T-helper 17 cell (primary cell): ENCODE results near the gene MOGAT1. TPM values are rescaled to one million over a fixed set of nuclear protein-coding genes. Genes with fewer than 3 reads are reported as not detected.

Experiments used
- ATAC-seq: fragments of 150-1000 bp; cut with Tn5 transposase; 2 replicates; pipeline ENCODE4 v1.10.0; 2021; ENCODE audit warnings: mild to moderate bottlenecking, moderate library complexity
- DNase-seq, 3 donors: peaks; one replicate each; pipeline versions ENCODE4 v3.0.0 to v3.0.0-alpha.2; 2020 to 2021
- H3K9me3 ChIP-seq: one replicate; pipeline ENCODE4 v1.7.0; 2013; ENCODE audit warnings: low read length, mild to moderate bottlenecking; ENCODE audit not compliant: control insufficient read depth, poor library complexity, severe bottlenecking
- H3K27ac Mint-ChIP-seq: one replicate; pipeline ENCODE4 v1.8.0; 2022; ENCODE audit warnings: mild to moderate bottlenecking, moderate library complexity, mixed read lengths
- H3K27me3 Mint-ChIP-seq: one replicate; pipeline ENCODE4 v1.8.0; 2022; ENCODE audit warnings: mixed read lengths
- H3K36me3 Mint-ChIP-seq: one replicate; pipeline ENCODE4 v1.8.0; 2022; ENCODE audit warnings: low read depth, mixed read lengths
- H3K4me1 Mint-ChIP-seq: one replicate; pipeline ENCODE4 v1.8.0; 2022; ENCODE audit warnings: mild to moderate bottlenecking, mixed read lengths
- H3K4me3 Mint-ChIP-seq: one replicate; pipeline ENCODE4 v1.8.0; 2022; ENCODE audit warnings: mild to moderate bottlenecking, moderate library complexity, mixed read lengths
- total RNA-seq, 4 donors: library from RNA in 2 of 4; stranded (reverse) in 2 of 4; gene quantifications; one replicate each; pipeline ENCODE4 v1.2.3 and lab custom pipeline; 2022 to 2026

The MOGAT1 gene, protein sequence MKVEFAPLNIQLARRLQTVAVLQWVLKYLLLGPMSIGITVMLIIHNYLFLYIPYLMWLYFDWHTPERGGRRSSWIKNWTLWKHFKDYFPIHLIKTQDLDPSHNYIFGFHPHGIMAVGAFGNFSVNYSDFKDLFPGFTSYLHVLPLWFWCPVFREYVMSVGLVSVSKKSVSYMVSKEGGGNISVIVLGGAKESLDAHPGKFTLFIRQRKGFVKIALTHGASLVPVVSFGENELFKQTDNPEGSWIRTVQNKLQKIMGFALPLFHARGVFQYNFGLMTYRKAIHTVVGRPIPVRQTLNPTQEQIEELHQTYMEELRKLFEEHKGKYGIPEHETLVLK
- total RNA-seq (not detected), total RNA-seq (lab: John Stamatoyannopoulos, UW) (0 to 0.08 reads per million in 2 donors)

DNA sequence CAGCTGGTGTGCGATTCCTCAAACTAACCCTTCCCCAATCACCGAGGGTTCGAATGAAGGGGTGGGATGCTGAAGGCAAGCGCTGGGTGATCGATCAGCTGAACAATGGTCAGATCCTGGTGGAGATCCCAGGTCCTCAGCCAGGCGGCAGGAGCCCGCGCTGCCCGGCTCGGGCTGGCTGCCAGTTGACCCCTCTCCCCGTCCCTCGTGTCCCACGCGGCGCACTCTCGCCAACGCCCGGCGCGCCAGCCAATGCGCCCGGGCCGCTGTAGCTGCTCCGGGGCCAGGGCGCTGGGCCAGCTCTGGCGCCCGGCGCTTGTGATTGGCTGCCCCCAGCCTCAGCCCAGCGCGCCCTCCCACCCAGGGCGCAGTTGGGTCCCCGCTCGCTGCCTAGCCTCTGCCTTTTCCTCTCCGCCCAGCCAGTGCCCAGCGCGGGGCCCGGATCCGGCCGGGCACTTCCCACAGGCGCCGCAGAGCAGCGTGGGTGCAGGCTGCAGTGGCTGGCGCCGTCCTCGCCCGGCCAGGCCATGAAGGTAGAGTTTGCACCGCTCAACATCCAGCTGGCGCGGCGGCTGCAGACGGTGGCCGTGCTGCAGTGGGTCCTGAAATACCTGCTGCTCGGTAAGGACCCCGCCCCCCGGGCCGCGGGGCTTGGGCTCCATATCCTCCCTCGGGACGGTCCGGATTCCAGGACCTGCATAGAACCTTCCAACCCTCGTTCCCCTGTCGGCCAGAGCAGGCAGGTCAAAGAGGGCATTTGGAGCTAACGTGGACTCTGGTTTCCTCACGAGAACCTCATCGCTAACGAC, at the start of gene MOGAT1:
Gene MOGAT1, plus strand, starts transcription at position 400 of the 809 bp plus-strand sequence. Its CDS starts 128 bp downstream, at position 528.
- Mint-ChIP-seq H3K4me3 (peak within 1 kb of the TSS; percentile 76), H3K36me3 (no peaks in the 10 kb centered on the region), H3K4me1 (peaks cover 11% of the 10 kb centered on the region), H3K27me3 (peaks cover 82% of the 10 kb centered on the region), H3K27ac (no peak within 1 kb of the TSS)
- ATAC-seq = peak; percentile 44
- DNase-seq = no peak
- H3K9me3 ChIP-seq = no peaks in the 10 kb centered on the region

DNA sequence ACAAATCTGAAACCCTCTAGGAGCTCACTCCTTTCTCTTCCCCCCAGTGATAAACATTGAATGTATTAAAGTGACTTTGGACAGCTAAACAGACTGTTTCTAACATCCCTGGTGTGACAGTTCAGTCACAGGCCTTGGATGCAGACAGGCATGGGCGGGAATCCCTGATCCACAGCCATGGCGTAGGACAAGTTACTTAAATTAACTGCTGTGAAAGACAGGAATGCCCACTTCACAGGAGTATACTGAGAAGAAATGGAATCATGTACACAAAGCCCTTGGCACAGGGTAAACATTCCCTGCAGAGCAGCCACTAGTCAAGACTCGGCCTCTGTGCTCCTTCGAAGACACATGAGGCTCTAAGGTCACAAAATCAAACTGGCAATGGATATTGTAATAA, 49.6 kb upstream of the MOGAT1 start:
- H3K27ac Mint-ChIP-seq = peak overlapping the region; percentile 32
- no peaks in the 10 kb centered on the region for H3K9me3 ChIP-seq
- DNase-seq = no peak
- H3K4me1 Mint-ChIP-seq = peaks cover 2% of the 10 kb centered on the region
- ATAC-seq = no peak
- no peak overlapping the region for H3K4me3 Mint-ChIP-seq
- H3K36me3 Mint-ChIP-seq = peaks cover 9% of the 10 kb centered on the region
- no peaks in the 10 kb centered on the region for H3K27me3 Mint-ChIP-seq

DNA sequence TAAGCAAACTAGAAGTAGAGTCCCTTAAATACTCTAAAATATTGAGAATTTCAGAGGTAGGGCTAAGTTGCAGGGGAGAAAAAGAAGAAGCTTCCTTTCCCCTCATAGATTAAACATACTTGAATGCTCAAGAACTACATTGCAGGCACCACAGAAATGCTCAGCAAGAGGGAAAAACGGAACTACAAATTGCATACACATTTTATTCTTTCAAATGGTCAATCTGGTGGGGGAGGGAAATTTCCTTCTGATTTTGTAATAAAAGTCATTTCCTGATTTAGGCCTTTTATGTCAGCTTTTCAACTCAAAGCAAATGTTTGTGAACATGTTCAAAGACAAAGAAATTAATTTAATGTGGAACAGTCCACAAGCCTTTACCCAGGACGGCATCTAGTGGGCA, 48.5 kb upstream of the MOGAT1 start:
- no peak overlapping the region for H3K27ac Mint-ChIP-seq
- DNase-seq (no peak), ATAC-seq (no peak)
- H3K4me3 Mint-ChIP-seq = no peak overlapping the region
- peaks cover 14% of the 10 kb centered on the region for H3K36me3 Mint-ChIP-seq
- no peaks in the 10 kb centered on the region for H3K9me3 ChIP-seq
- H3K27me3 Mint-ChIP-seq = no peaks in the 10 kb centered on the region
- H3K4me1 Mint-ChIP-seq = peaks cover 2% of the 10 kb centered on the region

DNA sequence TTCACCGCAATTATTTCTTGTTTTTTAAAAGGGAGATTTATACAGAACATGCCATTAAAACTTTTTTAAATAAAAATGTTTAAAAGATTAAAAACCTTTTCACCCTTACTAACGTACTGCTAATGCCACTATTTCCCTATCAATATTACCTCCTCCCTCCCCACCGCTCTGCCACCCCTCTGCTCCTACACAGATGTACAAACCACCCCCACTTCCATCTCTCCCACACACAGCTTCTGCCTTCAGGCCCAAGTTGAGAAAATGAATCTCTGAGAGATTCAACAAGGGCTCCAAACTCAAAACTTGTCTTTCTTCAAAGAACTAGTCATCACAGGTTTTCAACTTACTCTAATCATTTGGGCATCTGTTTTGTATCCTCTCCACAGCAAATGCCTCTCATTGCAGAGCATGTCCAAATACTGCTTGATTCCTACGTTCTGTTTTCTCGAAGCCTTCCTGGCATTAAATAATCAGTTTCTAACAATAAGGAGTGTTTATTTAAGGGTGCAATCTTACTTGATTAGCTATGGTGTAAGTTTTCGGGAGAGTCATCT, 47.6 kb upstream of the MOGAT1 start:
- ATAC-seq (no peak), DNase-seq (no peak)
- no peak overlapping the region for H3K4me3 Mint-ChIP-seq
- peaks cover 2% of the 10 kb centered on the region for H3K4me1 Mint-ChIP-seq
- no peak overlapping the region for H3K27ac Mint-ChIP-seq
- H3K36me3 Mint-ChIP-seq = peaks cover 14% of the 10 kb centered on the region
- no peaks in the 10 kb centered on the region for H3K9me3 ChIP-seq
- H3K27me3 Mint-ChIP-seq = no peaks in the 10 kb centered on the region

DNA sequence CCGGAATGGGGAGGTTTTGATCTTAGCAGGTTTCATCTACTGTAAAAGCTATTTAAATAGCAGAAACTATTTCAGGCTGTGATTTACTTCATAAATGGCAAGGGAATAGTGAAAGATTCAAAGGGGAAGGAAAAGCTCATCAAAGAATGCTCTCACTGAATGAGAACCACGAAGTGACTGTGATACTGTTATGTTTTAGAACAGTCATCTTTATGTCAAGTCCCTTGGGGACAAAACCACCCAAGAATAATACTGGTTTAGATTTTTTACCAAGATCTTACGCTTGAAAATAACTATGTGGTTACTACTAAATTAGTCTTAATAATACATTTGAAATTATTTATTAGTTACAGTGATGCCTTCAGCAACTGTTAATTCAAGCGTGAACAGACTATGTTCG, 43.7 kb upstream of the MOGAT1 start:
- ATAC-seq = no peak
- Mint-ChIP-seq H3K4me1 (no peaks in the 10 kb centered on the region), H3K36me3 (peaks cover 13% of the 10 kb centered on the region), H3K4me3 (no peak overlapping the region), H3K27ac (no peak overlapping the region), H3K27me3 (no peaks in the 10 kb centered on the region)
- H3K9me3 ChIP-seq = no peaks in the 10 kb centered on the region
- DNase-seq = no peak

DNA sequence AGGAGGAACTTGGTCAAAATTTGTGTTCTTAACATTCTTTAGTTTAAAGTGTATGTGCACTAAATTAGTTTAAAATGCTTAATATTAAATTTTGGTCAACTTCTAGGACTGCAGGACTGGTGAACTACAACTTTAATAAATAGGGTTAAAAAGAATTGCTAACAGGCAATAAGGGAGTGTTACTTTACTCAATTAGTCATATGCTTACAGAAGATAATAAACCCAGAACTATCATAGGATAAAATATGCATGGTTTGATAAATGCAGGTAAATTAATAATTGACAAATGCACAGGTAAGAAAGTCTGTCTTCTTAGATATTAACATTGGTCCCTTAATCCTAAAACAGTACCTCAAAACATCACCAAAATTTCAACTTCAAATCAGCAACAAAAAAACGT, 36.2 kb upstream of the MOGAT1 start:
- ATAC-seq (no peak), DNase-seq (no peak)
- Mint-ChIP-seq H3K36me3 (peaks cover 18% of the 10 kb centered on the region), H3K4me3 (no peak overlapping the region), H3K27ac (no peak overlapping the region), H3K27me3 (no peaks in the 10 kb centered on the region), H3K4me1 (no peaks in the 10 kb centered on the region)
- H3K9me3 ChIP-seq = no peaks in the 10 kb centered on the region

DNA sequence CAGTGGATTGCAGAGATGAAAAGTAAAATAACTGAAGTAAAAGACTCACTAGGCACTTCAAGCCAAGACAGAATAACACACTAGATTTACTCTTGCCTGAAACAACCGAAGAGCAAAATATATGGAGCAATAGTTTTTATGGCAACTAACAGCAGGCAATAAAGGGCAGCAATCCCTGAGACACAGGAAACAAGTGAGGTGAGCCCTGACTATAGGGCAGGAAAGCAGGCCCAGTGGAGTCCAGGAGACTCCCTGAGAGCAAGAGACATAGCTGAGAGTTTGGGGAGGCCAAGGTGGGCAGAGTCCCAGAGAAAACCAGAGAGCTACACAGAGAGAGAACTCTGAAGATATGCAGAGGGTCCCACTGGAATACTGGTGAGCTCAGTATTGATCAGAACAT, 34.4 kb upstream of the MOGAT1 start:
- ATAC-seq = no peak
- no peak for DNase-seq
- Mint-ChIP-seq H3K4me1 (no peaks in the 10 kb centered on the region), H3K36me3 (peaks cover 21% of the 10 kb centered on the region), H3K4me3 (no peak overlapping the region), H3K27me3 (no peaks in the 10 kb centered on the region), H3K27ac (no peak overlapping the region)
- H3K9me3 ChIP-seq = no peaks in the 10 kb centered on the region

DNA sequence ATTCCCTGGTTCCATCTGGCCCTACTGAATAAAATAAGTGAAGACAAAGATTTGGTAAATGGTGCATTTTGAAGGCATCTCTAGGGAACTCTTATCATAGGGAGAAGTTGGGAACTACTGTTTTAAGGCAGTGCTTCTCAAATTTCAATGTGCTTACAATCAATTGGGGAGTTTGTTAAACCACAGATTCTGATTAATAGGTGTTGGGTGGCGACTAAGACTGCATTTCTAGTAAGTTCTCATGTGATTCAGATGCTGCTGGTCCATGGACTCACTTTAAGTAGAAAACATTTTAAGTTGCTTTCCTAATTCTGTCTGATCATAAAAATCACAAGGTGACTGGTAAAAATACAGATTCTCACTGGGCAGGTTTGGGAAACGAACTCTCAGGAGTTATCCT, 30.1 kb upstream of the MOGAT1 start:
- Mint-ChIP-seq H3K36me3 (peaks cover 22% of the 10 kb centered on the region), H3K4me3 (no peak overlapping the region), H3K27me3 (no peaks in the 10 kb centered on the region), H3K4me1 (peaks cover 14% of the 10 kb centered on the region), H3K27ac (no peak overlapping the region)
- DNase-seq (no peak), ATAC-seq (no peak)
- no peaks in the 10 kb centered on the region for H3K9me3 ChIP-seq

DNA sequence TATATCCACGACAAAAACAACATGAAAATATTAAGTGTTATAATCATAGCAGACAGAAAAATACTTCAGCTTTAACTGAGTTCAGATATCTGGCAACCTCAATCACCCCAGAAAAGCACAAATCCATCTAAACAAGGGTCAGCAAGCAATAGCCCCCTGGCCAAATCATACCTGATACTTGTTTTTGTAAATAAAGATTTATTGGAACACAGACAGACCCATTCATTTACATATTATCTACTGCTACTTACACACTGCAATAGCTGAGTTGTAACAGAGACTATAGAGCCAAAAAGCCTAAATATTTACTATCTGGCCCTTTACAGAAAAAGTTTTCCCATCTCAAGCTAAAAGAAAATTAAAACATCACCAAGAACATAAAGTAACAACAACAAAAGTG, 28.3 kb upstream of the MOGAT1 start:
- Mint-ChIP-seq H3K4me3 (no peak overlapping the region), H3K4me1 (peaks cover 14% of the 10 kb centered on the region), H3K27me3 (no peaks in the 10 kb centered on the region), H3K36me3 (peaks cover 13% of the 10 kb centered on the region), H3K27ac (no peak overlapping the region)
- DNase-seq (no peak), ATAC-seq (no peak)
- H3K9me3 ChIP-seq = no peaks in the 10 kb centered on the region

DNA sequence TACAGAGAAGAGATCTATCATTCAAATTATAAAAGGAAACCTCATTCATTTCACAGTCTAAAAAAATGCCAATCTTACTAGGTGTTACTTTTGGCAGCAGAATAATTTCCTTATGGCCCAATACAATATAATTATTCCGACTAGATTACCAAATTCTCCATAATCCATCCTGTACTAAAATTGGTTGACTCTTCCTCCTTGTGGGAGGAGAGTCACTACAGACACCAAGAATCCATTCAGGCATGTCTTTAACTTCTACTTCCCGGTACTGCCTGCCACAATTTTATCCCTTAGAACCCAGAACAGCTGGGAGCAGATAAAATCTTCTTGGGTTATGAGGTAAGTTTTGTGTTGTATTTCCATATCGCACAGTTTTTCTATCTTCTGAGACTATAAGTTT, 25.4 kb upstream of the MOGAT1 start:
- H3K27ac Mint-ChIP-seq = no peak overlapping the region
- ATAC-seq (no peak), DNase-seq (no peak)
- no peaks in the 10 kb centered on the region for H3K27me3 Mint-ChIP-seq
- H3K4me3 Mint-ChIP-seq = no peak overlapping the region
- H3K4me1 Mint-ChIP-seq = peaks cover 26% of the 10 kb centered on the region
- H3K36me3 Mint-ChIP-seq = peaks cover 16% of the 10 kb centered on the region
- H3K9me3 ChIP-seq = no peaks in the 10 kb centered on the region

DNA sequence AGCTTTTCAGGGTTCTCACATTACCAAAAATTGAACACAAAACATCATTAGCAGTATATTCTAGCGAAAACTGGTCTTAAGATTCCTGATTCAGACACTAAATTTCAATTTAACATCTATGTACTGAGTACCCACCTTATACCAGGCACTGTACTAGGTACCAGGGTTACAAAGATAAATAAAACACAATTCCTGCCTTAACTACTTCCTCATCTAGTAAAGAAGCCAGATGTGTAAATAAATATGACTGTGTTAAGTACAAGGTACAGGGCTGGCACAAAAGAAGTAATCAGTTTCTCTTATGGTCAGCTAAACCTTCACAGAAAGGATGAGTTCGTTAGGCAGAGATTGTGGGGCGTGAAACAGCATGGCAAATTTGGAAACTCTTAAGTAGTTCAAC, 21.7 kb upstream of the MOGAT1 start:
- Mint-ChIP-seq H3K4me3 (no peak overlapping the region), H3K27me3 (no peaks in the 10 kb centered on the region), H3K4me1 (peaks cover 33% of the 10 kb centered on the region), H3K27ac (peak overlapping the region; percentile 49), H3K36me3 (peaks cover 14% of the 10 kb centered on the region)
- no peaks in the 10 kb centered on the region for H3K9me3 ChIP-seq
- no peak for DNase-seq
- no peak for ATAC-seq

DNA sequence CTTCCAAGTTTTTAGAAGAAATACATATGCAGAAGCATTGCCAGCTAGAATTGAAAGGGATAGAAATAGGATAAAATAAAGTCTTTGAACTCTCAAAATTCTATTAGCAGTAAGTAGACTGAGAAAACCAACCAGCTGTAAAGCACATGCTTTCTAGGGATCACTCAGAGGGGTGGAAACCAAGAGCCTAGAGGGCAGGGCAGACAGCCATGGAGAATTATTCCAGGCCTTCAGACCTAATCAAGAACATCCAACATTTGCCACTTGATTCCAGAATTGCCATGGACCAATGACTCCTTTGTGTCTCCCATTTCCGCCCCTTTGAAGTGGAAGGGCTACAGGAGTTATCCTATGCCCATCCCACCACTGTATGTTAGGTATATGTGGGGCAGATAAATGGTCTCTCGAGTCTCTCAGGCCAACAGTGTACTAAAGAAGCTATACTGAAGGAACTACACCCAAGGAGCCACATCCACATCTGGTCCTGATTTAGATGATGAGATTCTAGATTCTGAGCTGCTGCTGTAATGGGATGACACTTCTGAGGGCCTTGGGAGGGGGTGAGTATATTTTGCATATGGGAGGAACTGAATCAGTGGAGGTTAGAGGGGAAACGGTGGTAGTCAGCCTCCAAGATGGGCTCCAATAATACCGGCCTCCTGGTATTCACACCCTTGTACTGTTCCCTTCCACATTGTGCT, 19.6 kb upstream of the MOGAT1 start:
- ATAC-seq = no peak
- DNase-seq = no peak

More for the DNA sequence above, 19.6 kb upstream of the MOGAT1 start:
- Mint-ChIP-seq H3K4me1 (peaks cover 42% of the 10 kb centered on the region), H3K4me3 (no peak overlapping the region), H3K36me3 (peaks cover 13% of the 10 kb centered on the region), H3K27me3 (no peaks in the 10 kb centered on the region), H3K27ac (peak overlapping the region; percentile 54)
- no peaks in the 10 kb centered on the region for H3K9me3 ChIP-seq
